ENCODE measurements around the gene IL5RA. TPM values are rescaled to one million over a fixed set of nuclear protein-coding genes. Genes with fewer than 3 reads are reported as not detected.

The IL5RA gene
- total RNA-seq, 2 donors from 2014 or later = 0.79 TPM; not detected in 1

GRCh38 chr3:3087716-3088465 is 22.3 kb downstream of the IL5RA start:
- H3K4me3 Mint-ChIP-seq = no peak overlapping the region
- no peak for ATAC-seq (replicated peaks)
- no peak overlapping the region for H3K27ac Mint-ChIP-seq
- peaks cover 4% of the 10 kb centered on the region for H3K4me1 Mint-ChIP-seq
- no peaks in the 10 kb centered on the region for H3K9me3 Mint-ChIP-seq
- no peaks in the 10 kb centered on the region for H3K36me3 Mint-ChIP-seq (ENCODE audit: low read depth)
- H3K27me3 Mint-ChIP-seq = peaks cover 3% of the 10 kb centered on the region

- H3K36me3 Mint-ChIP-seq (ENCODE audit: low read depth) = no peaks in the 10 kb centered on the region
- peaks cover 3% of the 10 kb centered on the region for H3K27me3 Mint-ChIP-seq
- H3K4me1 Mint-ChIP-seq = peaks cover 4% of the 10 kb centered on the region
- no peak overlapping the region for H3K4me3 Mint-ChIP-seq
- H3K27ac Mint-ChIP-seq = no peak overlapping the region
- no peak for ATAC-seq (replicated peaks)
- no peaks in the 10 kb centered on the region for H3K9me3 Mint-ChIP-seq
Measured at GRCh38 chr3:3087279-3087678, 22.9 kb downstream of the IL5RA start.

GRCh38 chr3:3086239-3086638 is 23.9 kb downstream of the IL5RA start:
- no peak overlapping the region for H3K4me3 Mint-ChIP-seq
- H3K4me1 Mint-ChIP-seq = peaks cover 4% of the 10 kb centered on the region
- peaks cover 3% of the 10 kb centered on the region for H3K27me3 Mint-ChIP-seq
- H3K27ac Mint-ChIP-seq = no peak overlapping the region
- no peak for ATAC-seq (replicated peaks)
- H3K36me3 Mint-ChIP-seq (ENCODE audit: low read depth) = no peaks in the 10 kb centered on the region
- H3K9me3 Mint-ChIP-seq = no peaks in the 10 kb centered on the region

GRCh38 chr3:3085782-3086181 is 24.4 kb downstream of the IL5RA start:
- H3K36me3 Mint-ChIP-seq (ENCODE audit: low read depth) = no peaks in the 10 kb centered on the region
- H3K4me1 Mint-ChIP-seq = peaks cover 4% of the 10 kb centered on the region
- H3K9me3 Mint-ChIP-seq = no peaks in the 10 kb centered on the region
- H3K27me3 Mint-ChIP-seq = peaks cover 3% of the 10 kb centered on the region
- no peak overlapping the region for H3K4me3 Mint-ChIP-seq
- H3K27ac Mint-ChIP-seq = no peak overlapping the region
- ATAC-seq (replicated peaks) = no peak

GRCh38 chr3:3084890-3085289 is 25.3 kb downstream of the IL5RA start:
- Mint-ChIP-seq H3K9me3 (no peaks in the 10 kb centered on the region), H3K36me3 (ENCODE audit: low read depth) (no peaks in the 10 kb centered on the region), H3K27ac (no peak overlapping the region), H3K4me3 (no peak overlapping the region), H3K27me3 (peaks cover 3% of the 10 kb centered on the region), H3K4me1 (peaks cover 4% of the 10 kb centered on the region)
- ATAC-seq (replicated peaks) = no peak

DNA sequence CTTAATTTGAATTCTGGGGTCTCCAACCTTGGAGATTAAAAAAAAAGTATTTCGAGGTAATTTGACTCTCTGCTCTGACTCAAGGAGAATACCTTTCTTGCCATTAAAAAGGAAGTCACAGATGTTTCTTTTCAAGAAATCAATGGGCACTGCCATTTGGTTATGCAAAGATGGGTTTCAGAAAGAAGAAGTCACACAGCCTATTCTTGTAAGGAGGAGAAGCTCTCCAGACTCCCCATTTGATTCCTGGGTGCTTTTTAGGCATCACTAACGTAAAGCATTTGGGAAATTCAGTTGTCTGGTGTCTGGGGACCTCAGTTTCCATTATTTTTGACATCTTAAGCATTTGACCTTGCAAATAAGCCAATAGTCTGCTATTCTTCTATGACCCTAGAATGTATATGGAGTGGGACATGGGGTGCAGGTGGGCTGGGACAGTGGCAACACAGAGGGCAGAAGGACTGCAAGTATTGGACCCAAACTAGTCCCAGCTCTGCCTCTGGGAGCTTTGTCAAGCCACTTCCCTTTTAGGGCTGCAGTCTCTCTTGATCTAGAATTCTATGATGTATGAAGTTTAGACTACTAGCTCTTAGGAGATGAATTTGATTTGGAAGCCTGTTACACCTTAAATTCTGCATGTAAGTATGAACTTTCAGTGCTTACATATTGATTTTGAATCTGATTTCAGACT is 27.8 kb downstream of the IL5RA start:
- no peaks in the 10 kb centered on the region for H3K36me3 Mint-ChIP-seq (ENCODE audit: low read depth)
- H3K9me3 Mint-ChIP-seq = no peaks in the 10 kb centered on the region
- H3K27ac Mint-ChIP-seq = no peak overlapping the region
- peaks cover 4% of the 10 kb centered on the region for H3K4me1 Mint-ChIP-seq
- ATAC-seq (replicated peaks) = no peak
- no peak overlapping the region for H3K4me3 Mint-ChIP-seq
- H3K27me3 Mint-ChIP-seq = peaks cover 8% of the 10 kb centered on the region

GRCh38 chr3:3081381-3082233 is 28.6 kb downstream of the IL5RA start:
- peaks cover 8% of the 10 kb centered on the region for H3K27me3 Mint-ChIP-seq
- no peaks in the 10 kb centered on the region for H3K9me3 Mint-ChIP-seq
- peaks cover 4% of the 10 kb centered on the region for H3K4me1 Mint-ChIP-seq
- H3K4me3 Mint-ChIP-seq = no peak overlapping the region
- H3K36me3 Mint-ChIP-seq (ENCODE audit: low read depth) = no peaks in the 10 kb centered on the region
- no peak for ATAC-seq (replicated peaks)
- no peak overlapping the region for H3K27ac Mint-ChIP-seq

DNA sequence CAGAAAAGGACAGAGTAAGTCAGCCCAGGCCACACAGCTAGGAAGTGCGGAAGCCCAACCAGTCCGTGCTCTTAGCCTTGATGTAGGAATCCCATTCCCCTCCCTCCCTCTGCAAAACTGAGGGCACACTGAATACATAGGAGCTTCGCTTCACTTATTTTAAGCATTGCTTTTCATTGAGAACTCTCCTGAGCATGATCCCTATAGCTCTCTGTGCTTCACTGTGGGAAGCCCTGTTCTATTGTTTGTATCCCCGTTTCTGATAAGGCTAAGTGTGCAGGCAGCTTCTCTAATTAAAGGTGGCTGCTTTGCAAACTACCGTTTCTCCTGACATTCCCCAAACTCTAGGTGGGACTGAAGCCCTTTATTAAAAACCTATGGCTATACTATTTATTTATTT is 29.9 kb downstream of the IL5RA start:
- Mint-ChIP-seq H3K36me3 (ENCODE audit: low read depth) (no peaks in the 10 kb centered on the region), H3K27ac (no peak overlapping the region), H3K9me3 (no peaks in the 10 kb centered on the region), H3K4me3 (no peak overlapping the region), H3K4me1 (no peaks in the 10 kb centered on the region), H3K27me3 (peaks cover 5% of the 10 kb centered on the region)
- ATAC-seq (replicated peaks) = no peak

DNA sequence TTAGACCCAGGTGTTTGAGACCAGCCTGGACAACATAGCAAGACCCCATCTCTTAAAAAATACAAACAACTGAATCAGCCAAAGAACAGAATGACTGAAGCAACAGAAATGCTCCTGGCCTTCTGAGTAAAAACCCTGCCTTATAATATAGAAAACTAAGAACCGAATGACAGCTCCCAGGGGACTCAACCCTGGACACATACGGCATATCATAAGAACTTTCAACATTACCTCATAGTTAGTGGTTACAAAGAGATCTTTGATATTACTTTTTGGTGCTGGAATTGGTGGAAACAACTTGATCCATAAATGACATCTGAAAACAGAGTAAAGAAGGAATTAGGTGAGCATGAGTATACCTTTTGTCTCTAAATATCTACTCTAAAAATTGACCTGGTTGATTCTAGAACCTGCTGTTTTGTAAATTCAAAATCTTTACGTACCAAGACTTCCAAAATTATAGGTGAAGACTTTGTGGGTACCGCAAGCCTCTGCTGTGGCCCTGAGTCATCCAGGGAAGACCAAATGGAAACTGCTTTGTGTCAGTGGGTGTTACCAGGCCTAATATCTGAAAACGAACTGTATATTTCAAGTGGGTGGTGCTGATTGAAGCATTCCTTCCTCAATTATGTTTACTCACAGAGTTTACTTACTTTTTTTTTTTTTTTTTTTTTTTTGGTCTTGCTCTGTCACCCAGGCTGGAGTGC is 35.5 kb downstream of the IL5RA start:
- Mint-ChIP-seq H3K27me3 (peaks cover 5% of the 10 kb centered on the region), H3K9me3 (no peaks in the 10 kb centered on the region), H3K4me1 (no peaks in the 10 kb centered on the region), H3K27ac (no peak overlapping the region), H3K36me3 (ENCODE audit: low read depth) (no peaks in the 10 kb centered on the region), H3K4me3 (no peak overlapping the region)
- no peak for ATAC-seq (replicated peaks)

GRCh38 chr3:3071136-3071535 is 39.0 kb downstream of the IL5RA start:
- Mint-ChIP-seq H3K36me3 (ENCODE audit: low read depth) (no peaks in the 10 kb centered on the region), H3K4me1 (no peaks in the 10 kb centered on the region), H3K27ac (no peak overlapping the region), H3K27me3 (no peaks in the 10 kb centered on the region), H3K9me3 (no peaks in the 10 kb centered on the region), H3K4me3 (no peak overlapping the region)
- no peak for ATAC-seq (replicated peaks)

DNA sequence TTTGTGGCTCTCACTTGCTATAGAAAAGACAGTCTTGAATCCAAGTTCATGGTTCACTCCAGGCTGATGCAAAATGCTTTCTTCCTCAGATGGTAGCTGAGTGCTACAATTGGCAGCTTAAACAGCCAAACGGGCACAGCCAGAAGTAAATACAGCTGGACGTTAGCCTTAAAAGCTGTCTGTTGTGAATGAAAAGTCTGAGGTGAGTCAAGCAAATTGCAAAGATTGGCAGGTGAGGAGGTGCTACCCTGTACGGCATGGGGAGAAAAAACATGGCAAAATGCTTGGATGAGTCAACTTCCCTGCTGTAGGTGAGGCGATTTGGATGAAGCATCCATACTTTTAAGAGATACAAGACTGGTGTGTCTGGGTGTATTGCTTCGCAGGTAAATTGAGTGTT is 40.5 kb downstream of the IL5RA start:
- no peak overlapping the region for H3K4me3 Mint-ChIP-seq
- H3K27me3 Mint-ChIP-seq = no peaks in the 10 kb centered on the region
- H3K27ac Mint-ChIP-seq = no peak overlapping the region
- H3K36me3 Mint-ChIP-seq (ENCODE audit: low read depth) = no peaks in the 10 kb centered on the region
- no peaks in the 10 kb centered on the region for H3K4me1 Mint-ChIP-seq
- ATAC-seq (replicated peaks) = no peak
- H3K9me3 Mint-ChIP-seq = no peaks in the 10 kb centered on the region

GRCh38 chr3:3068358-3068881 is 41.8 kb downstream of the IL5RA start:
- Mint-ChIP-seq H3K36me3 (ENCODE audit: low read depth) (no peaks in the 10 kb centered on the region), H3K4me1 (no peaks in the 10 kb centered on the region), H3K9me3 (no peaks in the 10 kb centered on the region), H3K27me3 (no peaks in the 10 kb centered on the region), H3K27ac (no peak overlapping the region), H3K4me3 (no peak overlapping the region)
- ATAC-seq (replicated peaks) = no peak

GRCh38 chr3:3066910-3067309 is 43.3 kb downstream of the IL5RA start:
- Mint-ChIP-seq H3K9me3 (no peaks in the 10 kb centered on the region), H3K4me1 (no peaks in the 10 kb centered on the region)
- no peak for ATAC-seq (replicated peaks)

DNA sequence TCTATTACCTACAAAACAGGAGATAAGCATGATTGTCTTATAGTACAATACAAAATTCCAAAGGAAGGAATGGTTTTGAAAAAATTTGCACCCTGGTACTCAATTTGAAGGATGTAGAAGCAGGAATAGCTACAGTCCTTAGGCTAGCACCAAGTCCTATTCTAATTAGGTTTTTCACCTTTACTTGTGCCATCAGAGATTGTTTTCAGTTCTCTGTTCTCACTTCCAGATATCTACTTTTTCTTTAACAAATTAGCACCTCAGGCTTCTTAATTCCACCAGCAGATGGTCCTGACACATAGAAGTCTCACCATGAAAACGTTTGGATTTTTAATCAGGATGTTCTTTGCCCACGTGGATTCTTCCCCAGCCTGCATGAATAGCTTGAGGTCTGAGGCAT is 43.8 kb downstream of the IL5RA start:
- Mint-ChIP-seq H3K36me3 (ENCODE audit: low read depth) (no peaks in the 10 kb centered on the region), H3K27me3 (no peaks in the 10 kb centered on the region), H3K9me3 (no peaks in the 10 kb centered on the region), H3K4me3 (no peak overlapping the region), H3K4me1 (no peaks in the 10 kb centered on the region), H3K27ac (no peak overlapping the region)
- no peak for ATAC-seq (replicated peaks)

More at GRCh38 chr3:3066910-3067309, 43.3 kb downstream of the IL5RA start:
- Mint-ChIP-seq H3K4me3 (no peak overlapping the region), H3K27ac (no peak overlapping the region), H3K36me3 (ENCODE audit: low read depth) (no peaks in the 10 kb centered on the region), H3K27me3 (no peaks in the 10 kb centered on the region)
